HFFc6 (cell line): ENCODE measurements around the gene HEXD. TPM values are rescaled to one million over a fixed set of nuclear protein-coding genes. Genes with fewer than 3 reads are reported as not detected.

Experiments used
- DNase-seq: peaks from one replicate; pipeline ENCODE4 v3.0.0-alpha.2; 2018
- H3K27ac Mint-ChIP-seq: 2 replicates; pipeline ENCODE4 v1.8.0; 2020; ENCODE audit warnings: mild to moderate bottlenecking, mixed read lengths
- H3K27me3 Mint-ChIP-seq: 2 replicates; pipeline ENCODE4 v1.8.0; 2021; ENCODE audit warnings: mild to moderate bottlenecking, moderate library complexity, mixed read lengths; ENCODE audit not compliant: insufficient read depth
- H3K36me3 Mint-ChIP-seq: 2 replicates; pipeline ENCODE4 v1.8.0; 2021; ENCODE audit warnings: low read depth, mixed read lengths
- H3K4me1 Mint-ChIP-seq: 2 replicates; pipeline ENCODE4 v1.8.0; 2020; ENCODE audit warnings: low read depth, mixed read lengths
- H3K4me3 Mint-ChIP-seq: 2 replicates; pipeline ENCODE4 v1.8.0; 2020; ENCODE audit warnings: mild to moderate bottlenecking, moderate library complexity, mixed read lengths
- H3K9me3 Mint-ChIP-seq: 2 replicates; pipeline ENCODE4 v1.8.0; 2020; ENCODE audit warnings: mild to moderate bottlenecking, mixed read lengths
- CTCF ChIP-seq: fragments of 200-600 bp; sonication (generic); IDR thresholded peaks from 2 replicates; pipeline ENCODE4 v1.5.0; 2021; ENCODE audit warnings: antibody characterized with exemption, mild to moderate bottlenecking
- total RNA-seq, 6 experiments: library from RNA; stranded (reverse); fragmentation: NEBNext Ultra II Directional; extraction: Animal tissue kit (Norgen Biotek cat#: 25700); gene quantifications; 2 replicates in 1 of 6; 3 replicates in 5 of 6; pipeline ENCODE4 v1.2.3, GENCODE V29; 2021

HEXD gene
- total RNA-seq, 6 experiments from 2014 or later: 4.3 to 6.8 (median 5.6) TPM

GRCh38 chr17:82382933-82383255 lies 35.3 kb upstream of the HEXD start:
- no peak overlapping the region for H3K27ac Mint-ChIP-seq
- H3K36me3 Mint-ChIP-seq: no peaks in the 10 kb centered on the region
- no peaks in the 10 kb centered on the region for H3K9me3 Mint-ChIP-seq
- H3K4me3 Mint-ChIP-seq: no peak overlapping the region
- peaks cover 17% of the 10 kb centered on the region for H3K4me1 Mint-ChIP-seq
- TF ChIP-seq CTCF: no peak
- peaks cover 28% of the 10 kb centered on the region for H3K27me3 Mint-ChIP-seq
- DNase-seq: no peak

- Mint-ChIP-seq H3K4me1 (peaks cover 17% of the 10 kb centered on the region), H3K27me3 (peaks cover 29% of the 10 kb centered on the region), H3K9me3 (no peaks in the 10 kb centered on the region), H3K27ac (no peak overlapping the region), H3K36me3 (no peaks in the 10 kb centered on the region), H3K4me3 (no peak overlapping the region)
- no peak for TF ChIP-seq CTCF
- DNase-seq: no peak
Observed at GRCh38 chr17:82383411-82383810, 34.7 kb upstream of the HEXD start.

GRCh38 chr17:82384051-82384729 lies 34.0 kb upstream of the HEXD start:
- Mint-ChIP-seq H3K36me3 (no peaks in the 10 kb centered on the region), H3K4me3 (no peak overlapping the region), H3K4me1 (peaks cover 17% of the 10 kb centered on the region), H3K27me3 (peaks cover 25% of the 10 kb centered on the region), H3K27ac (no peak overlapping the region), H3K9me3 (no peaks in the 10 kb centered on the region)
- no peak for DNase-seq
- no peak for TF ChIP-seq CTCF

- H3K4me3 Mint-ChIP-seq: no peak overlapping the region
- H3K9me3 Mint-ChIP-seq: no peaks in the 10 kb centered on the region
- H3K36me3 Mint-ChIP-seq: no peaks in the 10 kb centered on the region
- peaks cover 15% of the 10 kb centered on the region for H3K4me1 Mint-ChIP-seq
- DNase-seq: peak; percentile 44
- H3K27me3 Mint-ChIP-seq: peaks cover 25% of the 10 kb centered on the region
- no peak for TF ChIP-seq CTCF
- H3K27ac Mint-ChIP-seq: no peak overlapping the region
Observed at GRCh38 chr17:82384730-82385481, 33.2 kb upstream of the HEXD start.

GRCh38 chr17:82385559-82386254 lies 32.4 kb upstream of the HEXD start:
- H3K36me3 Mint-ChIP-seq: no peaks in the 10 kb centered on the region
- no peak overlapping the region for H3K4me3 Mint-ChIP-seq
- DNase-seq: no peak
- peaks cover 19% of the 10 kb centered on the region for H3K27me3 Mint-ChIP-seq
- TF ChIP-seq CTCF: no peak
- no peak overlapping the region for H3K27ac Mint-ChIP-seq
- H3K4me1 Mint-ChIP-seq: peaks cover 12% of the 10 kb centered on the region
- no peaks in the 10 kb centered on the region for H3K9me3 Mint-ChIP-seq
